ENCODE data around the gene COQ8A. TPM values are rescaled to one million over a fixed set of nuclear protein-coding genes. Genes with fewer than 3 reads are reported as not detected.

COQ8A gene
- polyA plus RNA-seq, 1 donor from 2014 or later = 13.2 TPM

DNA sequence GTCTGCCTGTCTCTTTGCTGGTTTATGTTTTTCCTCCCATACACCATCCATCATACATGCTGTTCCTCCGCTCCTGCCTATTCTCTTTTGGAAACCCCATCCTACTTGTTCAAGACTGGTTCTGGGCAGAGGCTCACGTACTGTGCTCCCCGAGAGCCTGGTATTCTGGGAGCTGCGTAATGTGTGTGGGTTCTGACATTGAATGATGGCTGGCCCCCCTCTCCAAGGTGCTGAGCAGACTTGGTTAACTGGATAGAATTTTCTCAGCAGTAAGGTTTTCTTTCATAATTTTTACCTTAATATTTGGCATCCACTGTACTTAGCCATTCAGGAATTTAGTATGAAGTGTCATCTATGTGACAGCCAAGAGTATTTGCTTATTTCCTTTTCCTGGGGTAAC lies 26.6 kb downstream of the COQ8A start:
- no peak overlapping the region for H3K27ac ChIP-seq (ENCODE audit: low read length)

GRCh38 chr1:226967665-226968064 lies 27.6 kb downstream of the COQ8A start:
- no peaks in the 10 kb centered on the region for H4K20me1 ChIP-seq (ENCODE audit: insufficient read depth)
- H3K4me2 ChIP-seq (ENCODE audit: low read length) = no peak overlapping the region
- no peaks in the 10 kb centered on the region for H3K9me2 ChIP-seq (ENCODE audit: insufficient read depth, low read length)
- H2AFZ ChIP-seq (ENCODE audit: low read depth, low read length) = no peak overlapping the region
- no peaks in the 10 kb centered on the region for H3K79me2 ChIP-seq (replicated peaks; ENCODE audit: insufficient read depth, low read length)
- H3K27me3 ChIP-seq (ENCODE audit: insufficient read depth, low read depth, low read length) = no peaks in the 10 kb centered on the region
- no peak for TF ChIP-seq POLR2AphosphoS5 (IDR thresholded peaks at IDR 0.05)
- no peak for TF ChIP-seq MXI1 (conservative IDR thresholded peaks at IDR 0.05; ENCODE audit: poor library complexity, severe bottlenecking)
- no peak for TF ChIP-seq SMC3 (conservative IDR thresholded peaks at IDR 0.05; ENCODE audit: poor library complexity)
- TF ChIP-seq EZH2 (IDR thresholded peaks at IDR 0.05; ENCODE audit: borderline replicate concordance, insufficient read depth, low read length, poor library complexity, severe bottlenecking) = no peak
- TF ChIP-seq, protein P1, sequence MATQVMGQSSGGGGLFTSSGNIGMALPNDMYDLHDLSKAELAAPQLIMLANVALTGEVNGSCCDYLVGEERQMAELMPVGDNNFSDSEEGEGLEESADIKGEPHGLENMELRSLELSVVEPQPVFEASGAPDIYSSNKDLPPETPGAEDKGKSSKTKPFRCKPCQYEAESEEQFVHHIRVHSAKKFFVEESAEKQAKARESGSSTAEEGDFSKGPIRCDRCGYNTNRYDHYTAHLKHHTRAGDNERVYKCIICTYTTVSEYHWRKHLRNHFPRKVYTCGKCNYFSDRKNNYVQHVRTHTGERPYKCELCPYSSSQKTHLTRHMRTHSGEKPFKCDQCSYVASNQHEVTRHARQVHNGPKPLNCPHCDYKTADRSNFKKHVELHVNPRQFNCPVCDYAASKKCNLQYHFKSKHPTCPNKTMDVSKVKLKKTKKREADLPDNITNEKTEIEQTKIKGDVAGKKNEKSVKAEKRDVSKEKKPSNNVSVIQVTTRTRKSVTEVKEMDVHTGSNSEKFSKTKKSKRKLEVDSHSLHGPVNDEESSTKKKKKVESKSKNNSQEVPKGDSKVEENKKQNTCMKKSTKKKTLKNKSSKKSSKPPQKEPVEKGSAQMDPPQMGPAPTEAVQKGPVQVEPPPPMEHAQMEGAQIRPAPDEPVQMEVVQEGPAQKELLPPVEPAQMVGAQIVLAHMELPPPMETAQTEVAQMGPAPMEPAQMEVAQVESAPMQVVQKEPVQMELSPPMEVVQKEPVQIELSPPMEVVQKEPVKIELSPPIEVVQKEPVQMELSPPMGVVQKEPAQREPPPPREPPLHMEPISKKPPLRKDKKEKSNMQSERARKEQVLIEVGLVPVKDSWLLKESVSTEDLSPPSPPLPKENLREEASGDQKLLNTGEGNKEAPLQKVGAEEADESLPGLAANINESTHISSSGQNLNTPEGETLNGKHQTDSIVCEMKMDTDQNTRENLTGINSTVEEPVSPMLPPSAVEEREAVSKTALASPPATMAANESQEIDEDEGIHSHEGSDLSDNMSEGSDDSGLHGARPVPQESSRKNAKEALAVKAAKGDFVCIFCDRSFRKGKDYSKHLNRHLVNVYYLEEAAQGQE (IDR thresholded peaks at IDR 0.05; ENCODE audit: borderline replicate concordance) = no peak
- TF ChIP-seq RAD21 (conservative IDR thresholded peaks at IDR 0.05) = no peak
- no peak for TF ChIP-seq TAF1 (IDR thresholded peaks at IDR 0.05; ENCODE audit: low read depth)
- TF ChIP-seq, protein P2, sequence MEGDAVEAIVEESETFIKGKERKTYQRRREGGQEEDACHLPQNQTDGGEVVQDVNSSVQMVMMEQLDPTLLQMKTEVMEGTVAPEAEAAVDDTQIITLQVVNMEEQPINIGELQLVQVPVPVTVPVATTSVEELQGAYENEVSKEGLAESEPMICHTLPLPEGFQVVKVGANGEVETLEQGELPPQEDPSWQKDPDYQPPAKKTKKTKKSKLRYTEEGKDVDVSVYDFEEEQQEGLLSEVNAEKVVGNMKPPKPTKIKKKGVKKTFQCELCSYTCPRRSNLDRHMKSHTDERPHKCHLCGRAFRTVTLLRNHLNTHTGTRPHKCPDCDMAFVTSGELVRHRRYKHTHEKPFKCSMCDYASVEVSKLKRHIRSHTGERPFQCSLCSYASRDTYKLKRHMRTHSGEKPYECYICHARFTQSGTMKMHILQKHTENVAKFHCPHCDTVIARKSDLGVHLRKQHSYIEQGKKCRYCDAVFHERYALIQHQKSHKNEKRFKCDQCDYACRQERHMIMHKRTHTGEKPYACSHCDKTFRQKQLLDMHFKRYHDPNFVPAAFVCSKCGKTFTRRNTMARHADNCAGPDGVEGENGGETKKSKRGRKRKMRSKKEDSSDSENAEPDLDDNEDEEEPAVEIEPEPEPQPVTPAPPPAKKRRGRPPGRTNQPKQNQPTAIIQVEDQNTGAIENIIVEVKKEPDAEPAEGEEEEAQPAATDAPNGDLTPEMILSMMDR (IDR thresholded peaks at IDR 0.05; ENCODE audit: poor library complexity, severe bottlenecking) = no peak
- no peak for TF ChIP-seq EP300 (conservative IDR thresholded peaks at IDR 0.05; ENCODE audit: poor library complexity, severe bottlenecking)
- H3K27ac ChIP-seq (ENCODE audit: low read length) = no peak overlapping the region
- H3K36me3 ChIP-seq (ENCODE audit: insufficient read depth, low read length) = no peaks in the 10 kb centered on the region
- H3K9me3 ChIP-seq (ENCODE audit: low read length) = no peaks in the 10 kb centered on the region
- H3F3A ChIP-seq (ENCODE audit: insufficient read depth, low read length, poor library complexity, severe bottlenecking) = no peaks in the 10 kb centered on the region
- no peak overlapping the region for H3K4me3 ChIP-seq (ENCODE audit: low read length)
- H3K9ac ChIP-seq (ENCODE audit: low read length) = no peak overlapping the region

More for the DNA sequence above, 26.6 kb downstream of the COQ8A start:
- no peak overlapping the region for H3K4me3 ChIP-seq (ENCODE audit: low read length)
- no peaks in the 10 kb centered on the region for H3K79me2 ChIP-seq (replicated peaks; ENCODE audit: insufficient read depth, low read length)
- no peaks in the 10 kb centered on the region for H3K9me3 ChIP-seq (ENCODE audit: low read length)
- no peaks in the 10 kb centered on the region for H3F3A ChIP-seq (ENCODE audit: insufficient read depth, low read length, poor library complexity, severe bottlenecking)
- H3K4me2 ChIP-seq (ENCODE audit: low read length) = no peak overlapping the region
- no peak overlapping the region for H2AFZ ChIP-seq (ENCODE audit: low read depth, low read length)
- TF ChIP-seq EZH2 (IDR thresholded peaks at IDR 0.05; ENCODE audit: borderline replicate concordance, insufficient read depth, low read length, poor library complexity, severe bottlenecking) = no peak
- no peak for TF ChIP-seq RAD21 (conservative IDR thresholded peaks at IDR 0.05)
- TF ChIP-seq, protein P2 (IDR thresholded peaks at IDR 0.05; ENCODE audit: poor library complexity, severe bottlenecking) = no peak
- no peak for TF ChIP-seq TAF1 (IDR thresholded peaks at IDR 0.05; ENCODE audit: low read depth)
- no peak for TF ChIP-seq MXI1 (conservative IDR thresholded peaks at IDR 0.05; ENCODE audit: poor library complexity, severe bottlenecking)
- no peak for TF ChIP-seq POLR2AphosphoS5 (IDR thresholded peaks at IDR 0.05)
- no peaks in the 10 kb centered on the region for H3K27me3 ChIP-seq (ENCODE audit: insufficient read depth, low read depth, low read length)
- no peaks in the 10 kb centered on the region for H3K36me3 ChIP-seq (ENCODE audit: insufficient read depth, low read length)
- no peaks in the 10 kb centered on the region for H4K20me1 ChIP-seq (ENCODE audit: insufficient read depth)
- no peaks in the 10 kb centered on the region for H3K9me2 ChIP-seq (ENCODE audit: insufficient read depth, low read length)
- no peak overlapping the region for H3K9ac ChIP-seq (ENCODE audit: low read length)

Data from neural cell (in vitro differentiated cells).